Uterus (tissue), 2 donors: ENCODE data around the gene DENR.

ENCODE experiments used
- POLR2A ChIP-seq, 2 donors: fragments of 450-650 bp; IDR thresholded peaks; one replicate each; pipeline ENCODE4 v1.6.1; 2016; ENCODE audit warnings: antibody characterized with exemption in 2 of 2, mild to moderate bottlenecking in 1 of 2, moderate library complexity in 1 of 2
- TF ChIP-seq, protein P1 (sequence below), 4 experiments: fragments of 200-600 bp in 2 of 4; fragments of 450-650 bp in 2 of 4; sonication (generic) in 2 of 4; IDR thresholded peaks; one replicate each; pipeline ENCODE4 v1.5.1; 2016 to 2019; ENCODE audit warnings: antibody characterized with exemption in 4 of 4, mild to moderate bottlenecking in 2 of 4, moderate library complexity in 1 of 4

DNA sequence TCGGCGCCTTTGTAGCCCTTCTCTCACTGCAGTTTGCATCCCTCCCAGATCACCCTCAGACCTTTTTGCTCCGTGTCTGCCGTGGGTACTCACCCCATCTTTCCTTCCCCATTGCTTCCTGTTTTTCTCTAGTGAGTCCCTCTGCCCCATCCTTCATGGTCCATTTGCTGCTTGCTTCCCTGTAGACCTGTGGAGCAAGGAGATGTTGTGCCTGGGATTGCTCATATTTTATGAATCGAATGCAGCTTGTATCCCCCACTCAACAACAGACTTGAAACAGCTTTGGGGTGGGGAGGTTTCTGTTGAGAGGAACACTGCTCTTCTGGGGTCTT, 661 bp downstream of the DENR start:
- TF ChIP-seq, protein P1, sequence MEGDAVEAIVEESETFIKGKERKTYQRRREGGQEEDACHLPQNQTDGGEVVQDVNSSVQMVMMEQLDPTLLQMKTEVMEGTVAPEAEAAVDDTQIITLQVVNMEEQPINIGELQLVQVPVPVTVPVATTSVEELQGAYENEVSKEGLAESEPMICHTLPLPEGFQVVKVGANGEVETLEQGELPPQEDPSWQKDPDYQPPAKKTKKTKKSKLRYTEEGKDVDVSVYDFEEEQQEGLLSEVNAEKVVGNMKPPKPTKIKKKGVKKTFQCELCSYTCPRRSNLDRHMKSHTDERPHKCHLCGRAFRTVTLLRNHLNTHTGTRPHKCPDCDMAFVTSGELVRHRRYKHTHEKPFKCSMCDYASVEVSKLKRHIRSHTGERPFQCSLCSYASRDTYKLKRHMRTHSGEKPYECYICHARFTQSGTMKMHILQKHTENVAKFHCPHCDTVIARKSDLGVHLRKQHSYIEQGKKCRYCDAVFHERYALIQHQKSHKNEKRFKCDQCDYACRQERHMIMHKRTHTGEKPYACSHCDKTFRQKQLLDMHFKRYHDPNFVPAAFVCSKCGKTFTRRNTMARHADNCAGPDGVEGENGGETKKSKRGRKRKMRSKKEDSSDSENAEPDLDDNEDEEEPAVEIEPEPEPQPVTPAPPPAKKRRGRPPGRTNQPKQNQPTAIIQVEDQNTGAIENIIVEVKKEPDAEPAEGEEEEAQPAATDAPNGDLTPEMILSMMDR (IDR thresholded peaks at IDR 0.05): no peak
- TF ChIP-seq POLR2A (IDR thresholded peaks at IDR 0.05): no peak
